Measurements from ENCODE around the gene IGSF11.
"Not testable (repeated sequence)": the region's sequence is repeated elsewhere in the genome, so short reads cannot be mapped to it uniquely, and the experiment has no call there.

The IGSF11 gene

GRCh38 chr3:118988198-118989130 lies 46.2 kb downstream of the IGSF11 start:
- no peak for DNase-seq (ENCODE audit: low spot score)

DNA sequence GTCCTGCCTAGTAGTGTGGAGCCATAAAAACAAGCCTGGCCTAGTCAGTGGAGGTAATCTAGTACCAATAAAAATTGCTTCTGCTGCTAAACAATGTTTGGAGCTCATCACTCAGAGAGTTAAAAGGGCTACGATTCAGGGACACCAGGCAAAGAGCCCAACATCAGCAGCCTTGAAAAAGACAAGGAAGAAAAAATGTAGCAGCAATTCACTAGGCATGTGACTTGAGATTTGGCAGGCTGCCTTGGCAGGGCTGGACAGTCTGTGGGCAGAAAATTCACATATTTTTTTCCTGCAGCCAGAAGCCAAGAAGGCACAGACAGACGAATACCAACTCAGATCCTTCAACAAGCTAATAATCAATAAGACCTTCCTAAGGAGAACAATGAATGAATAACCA lies 47.2 kb downstream of the IGSF11 start:
- DNase-seq (ENCODE audit: low spot score) = no peak

GRCh38 chr3:118986734-118987133 lies 47.9 kb downstream of the IGSF11 start:
- DNase-seq (ENCODE audit: low spot score) = no peak

- no peak for DNase-seq (ENCODE audit: low spot score)
Measured at GRCh38 chr3:118984699-118985098, 49.9 kb downstream of the IGSF11 start.

DNA sequence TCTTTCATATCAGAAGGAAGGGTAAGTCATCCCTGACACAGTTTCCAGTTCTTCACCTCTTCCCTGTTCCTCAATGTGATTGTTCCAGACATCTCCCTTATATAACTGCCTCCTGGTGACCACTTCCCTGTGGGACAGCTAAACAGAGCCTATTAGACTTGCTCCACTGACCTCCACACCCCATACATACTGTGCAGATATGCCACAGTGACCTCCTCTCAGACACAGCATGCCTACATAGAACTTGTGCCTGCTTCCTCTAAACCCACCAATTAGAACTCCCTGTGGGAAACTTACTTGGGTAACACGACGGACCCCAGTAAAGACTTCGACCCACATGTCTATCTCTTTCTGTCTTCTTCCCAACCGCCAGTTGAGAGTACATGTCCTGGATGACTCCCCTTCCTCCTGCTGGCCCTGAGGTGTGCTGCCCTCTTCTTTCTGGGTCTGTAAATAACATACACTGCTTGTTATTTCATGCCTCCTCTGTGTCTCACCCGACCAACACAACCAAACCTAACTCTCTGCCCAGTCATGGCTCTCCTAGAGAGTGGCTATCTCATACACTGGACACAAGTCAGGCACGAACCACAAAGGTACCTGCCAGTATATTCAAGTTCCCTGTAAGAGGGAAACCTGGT lies 53.0 kb downstream of the IGSF11 start:
- DNase-seq (ENCODE audit: low spot score) = no peak

DNA sequence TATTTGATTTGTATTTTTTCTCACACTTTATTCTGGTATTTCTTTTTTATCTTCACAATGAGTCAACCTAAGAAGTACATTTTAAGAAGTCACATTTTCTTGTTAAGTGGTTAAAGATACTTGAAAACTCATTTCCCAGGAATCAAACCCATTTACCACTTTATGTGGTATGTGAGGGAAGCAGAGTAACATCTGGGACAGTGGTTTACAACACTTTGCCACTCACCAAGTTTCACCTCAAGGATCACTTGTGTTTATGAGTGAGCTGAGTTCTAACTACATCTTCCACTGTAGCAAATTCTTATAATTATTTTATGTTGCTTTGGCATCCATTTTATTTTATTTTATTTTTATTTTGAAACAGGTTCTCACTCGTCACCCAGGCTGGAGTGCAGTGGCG lies 53.8 kb downstream of the IGSF11 start:
- DNase-seq (ENCODE audit: low spot score) = no peak

GRCh38 chr3:118978393-118978758 lies 56.3 kb downstream of the IGSF11 start:
- DNase-seq (ENCODE audit: low spot score) = no peak

DNA sequence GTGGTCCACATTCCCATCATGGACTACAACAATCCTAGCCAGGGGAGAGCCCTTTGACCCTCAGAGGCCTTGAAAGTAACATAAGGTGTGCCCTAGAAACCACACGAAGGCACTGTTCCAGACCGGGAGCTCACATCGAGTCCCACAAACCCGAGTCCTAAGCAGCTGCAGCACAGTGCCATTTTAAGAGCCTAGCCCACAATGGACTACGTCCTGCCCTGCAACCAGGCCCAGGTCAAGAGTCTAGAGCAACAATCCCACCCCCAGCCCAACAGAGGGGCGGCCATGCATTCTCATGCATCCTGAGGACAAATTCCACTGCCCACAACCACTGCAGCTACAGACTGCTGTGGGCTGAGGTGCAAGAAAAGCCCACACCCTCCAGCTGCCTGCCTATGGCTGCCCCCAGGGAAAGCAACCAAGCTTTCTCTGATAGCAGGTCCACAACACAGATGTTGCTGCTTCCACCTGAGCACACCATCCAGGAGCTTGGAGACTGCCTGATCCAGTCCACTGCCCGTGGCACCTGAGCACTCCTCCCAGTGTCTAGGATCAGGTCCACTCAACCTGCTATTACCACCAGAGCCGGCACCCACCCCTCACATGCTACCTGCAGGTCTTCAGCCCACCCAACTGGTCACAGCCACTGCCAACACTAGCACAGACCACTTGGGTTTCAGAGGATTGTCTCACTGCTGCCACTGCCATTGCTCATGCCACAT lies 56.8 kb downstream of the IGSF11 start:
- DNase-seq (ENCODE audit: low spot score) = no peak

- DNase-seq (ENCODE audit: low spot score) = no peak
Measured at GRCh38 chr3:118977118-118977517, 57.5 kb downstream of the IGSF11 start.

GRCh38 chr3:118975476-118975875 lies 59.2 kb downstream of the IGSF11 start:
- not testable (repeated sequence) for DNase-seq (ENCODE audit: low spot score)

DNA sequence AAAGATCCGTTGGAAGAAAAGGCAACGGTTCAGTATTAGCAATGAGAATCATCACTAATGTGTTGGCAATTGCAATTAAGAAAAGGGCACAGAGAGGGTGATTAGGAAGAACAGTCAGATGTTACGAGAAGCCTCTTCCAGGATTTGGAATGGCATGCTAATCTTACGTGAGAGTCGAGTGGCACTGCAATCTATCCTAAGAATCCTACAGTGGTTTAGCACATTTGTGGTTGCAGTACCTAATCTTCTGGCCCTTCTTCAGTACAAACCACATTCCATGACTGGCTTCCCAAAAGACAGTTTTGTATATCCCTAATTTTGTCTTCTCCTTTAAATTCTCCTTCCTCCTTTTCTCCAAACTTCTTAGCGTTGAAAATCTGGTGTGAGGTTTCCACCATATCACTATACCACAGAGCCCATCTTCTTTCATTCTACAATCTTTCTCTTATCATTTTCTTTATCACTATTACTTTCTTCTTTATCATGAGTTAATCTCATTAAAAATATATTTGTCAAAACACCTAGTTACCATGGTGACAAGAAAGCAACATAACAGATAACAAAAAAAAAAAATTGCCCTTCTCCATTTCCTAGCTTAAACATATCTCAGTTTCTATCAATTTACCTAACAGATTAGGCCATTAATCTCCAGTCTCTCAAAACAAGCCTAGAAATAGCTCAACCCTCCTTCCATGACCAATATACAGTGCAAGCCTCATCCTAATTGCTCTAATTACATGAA lies 60.1 kb downstream of the IGSF11 start:
- DNase-seq (ENCODE audit: low spot score) = no peak

DNA sequence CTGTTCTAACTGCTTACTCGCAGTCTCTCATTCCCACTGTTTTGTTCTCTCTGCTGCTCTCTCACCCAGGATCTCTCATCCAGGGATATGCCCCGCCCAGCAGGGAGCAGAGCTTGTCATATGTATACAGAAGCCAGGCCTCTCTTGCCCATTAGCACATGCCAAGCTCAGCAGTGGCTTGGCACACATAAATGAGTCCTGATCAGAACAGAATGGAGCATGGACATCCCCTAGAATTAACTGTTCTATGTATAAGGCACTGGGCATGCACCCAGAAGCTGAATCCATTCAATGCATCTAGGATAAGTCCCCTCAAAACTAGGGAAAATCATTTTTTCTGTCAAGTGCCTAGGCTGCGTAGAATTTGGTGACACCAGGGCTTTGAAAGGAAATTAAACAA lies 61.6 kb downstream of the IGSF11 start:
- DNase-seq (ENCODE audit: low spot score) = no peak

DNA sequence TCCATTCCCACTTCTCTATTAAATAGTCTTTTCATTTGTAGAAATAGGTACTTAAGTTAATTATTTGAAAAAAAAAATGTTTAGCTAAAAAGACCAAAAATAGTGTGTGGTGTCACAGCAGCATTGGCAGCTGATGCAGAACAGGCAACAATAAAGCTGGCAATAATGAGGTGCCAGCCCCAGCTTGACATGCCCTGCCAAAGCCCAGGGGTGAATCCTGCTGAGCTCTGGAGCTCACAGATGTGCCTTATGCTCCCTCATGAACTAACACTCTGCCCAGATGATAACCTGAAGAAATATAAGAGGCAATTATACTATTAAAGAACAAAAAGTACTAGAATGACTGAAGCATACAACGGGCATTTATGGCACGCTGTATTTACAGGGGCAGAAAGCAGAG lies 63.8 kb downstream of the IGSF11 start:
- DNase-seq (ENCODE audit: low spot score) = no peak

DNA sequence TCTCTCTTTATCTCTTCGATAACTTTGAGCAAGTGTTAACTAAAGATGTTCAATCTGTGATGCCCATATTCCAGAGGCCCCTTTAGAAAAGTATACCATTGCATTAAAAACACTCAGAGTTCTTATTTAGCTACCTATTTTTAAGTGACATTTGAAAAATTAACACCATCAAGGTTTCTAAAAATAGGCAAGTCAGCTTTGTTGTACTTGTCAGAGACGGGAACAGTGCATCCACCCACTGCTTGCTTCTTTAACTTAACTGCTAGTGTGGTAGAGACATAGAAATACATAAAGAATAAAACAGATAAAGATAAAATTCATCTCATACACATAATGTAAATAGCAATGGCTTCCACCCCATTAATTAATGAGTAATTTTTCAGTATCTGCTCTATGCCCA lies 66.0 kb downstream of the IGSF11 start:
- no peak for DNase-seq (ENCODE audit: low spot score)

DNA sequence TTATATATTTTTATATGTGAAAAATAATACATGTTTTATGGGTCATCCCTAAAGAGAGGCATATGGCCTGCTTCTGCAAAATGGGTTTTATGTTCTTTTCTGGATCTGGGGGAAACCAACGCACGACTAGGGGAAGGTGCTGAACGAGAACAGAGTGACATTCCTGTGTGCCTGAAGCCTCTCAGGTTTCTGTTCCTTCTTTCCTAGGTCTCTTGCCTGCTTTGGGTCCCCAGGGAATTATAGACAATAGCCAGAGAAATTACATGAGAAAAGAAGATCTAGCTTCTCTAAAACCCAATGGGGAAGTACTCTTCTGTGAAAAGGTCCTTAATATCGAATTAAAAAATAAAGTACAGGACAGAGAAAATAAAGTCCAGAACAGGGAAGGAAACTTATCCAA lies 66.5 kb downstream of the IGSF11 start:
- DNase-seq (ENCODE audit: low spot score) = peak; percentile 63

- DNase-seq (ENCODE audit: low spot score) = no peak
Measured at GRCh38 chr3:118966700-118967099, 67.9 kb downstream of the IGSF11 start.

DNA sequence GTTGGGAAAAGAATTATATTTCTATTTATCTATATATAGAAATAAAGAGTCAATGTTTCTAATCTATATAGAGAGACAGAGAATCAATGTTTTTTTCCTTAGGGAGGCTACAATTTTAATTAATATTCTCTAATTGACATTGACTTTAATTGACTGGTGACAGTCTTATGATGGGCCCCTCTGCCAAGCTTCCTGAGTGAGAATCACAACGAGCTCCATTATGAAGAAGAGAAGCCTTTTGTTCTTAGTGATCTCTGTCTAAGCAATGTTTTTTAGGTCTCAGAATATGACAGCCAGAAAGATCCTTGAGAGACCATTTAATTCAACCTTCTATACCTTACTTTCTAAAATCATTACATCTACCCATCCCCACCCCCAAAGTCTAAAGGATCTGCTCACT lies 70.9 kb downstream of the IGSF11 start:
- DNase-seq (ENCODE audit: low spot score) = no peak

DNA sequence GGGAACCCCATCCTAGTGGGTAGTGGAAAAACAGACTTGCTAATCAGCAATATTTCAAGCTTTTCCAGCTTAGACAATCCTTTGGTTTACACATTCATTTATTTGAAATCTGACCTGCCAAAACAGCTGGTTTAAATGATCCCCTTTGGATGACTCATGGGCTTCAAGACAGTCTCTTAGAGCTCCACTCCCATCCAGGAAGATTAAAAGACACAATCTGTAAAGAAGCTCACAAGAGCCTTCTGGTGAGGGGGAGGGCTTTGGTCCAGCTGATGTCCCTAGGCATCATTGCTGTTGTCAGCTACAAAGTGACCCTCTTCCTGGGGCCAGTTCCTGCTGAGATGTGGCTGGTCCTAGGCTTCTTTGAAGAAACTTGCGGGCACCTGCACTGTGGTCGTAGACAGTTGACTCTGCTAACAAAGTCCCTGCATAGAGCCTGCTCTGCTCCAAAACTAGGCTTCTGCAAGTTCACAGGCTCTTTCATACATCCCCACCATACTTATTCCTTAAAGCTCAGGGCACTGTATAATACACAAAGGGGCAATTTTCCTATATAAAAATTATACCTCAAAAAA lies 73.7 kb downstream of the IGSF11 start:
- no peak for DNase-seq (ENCODE audit: low spot score)

DNA sequence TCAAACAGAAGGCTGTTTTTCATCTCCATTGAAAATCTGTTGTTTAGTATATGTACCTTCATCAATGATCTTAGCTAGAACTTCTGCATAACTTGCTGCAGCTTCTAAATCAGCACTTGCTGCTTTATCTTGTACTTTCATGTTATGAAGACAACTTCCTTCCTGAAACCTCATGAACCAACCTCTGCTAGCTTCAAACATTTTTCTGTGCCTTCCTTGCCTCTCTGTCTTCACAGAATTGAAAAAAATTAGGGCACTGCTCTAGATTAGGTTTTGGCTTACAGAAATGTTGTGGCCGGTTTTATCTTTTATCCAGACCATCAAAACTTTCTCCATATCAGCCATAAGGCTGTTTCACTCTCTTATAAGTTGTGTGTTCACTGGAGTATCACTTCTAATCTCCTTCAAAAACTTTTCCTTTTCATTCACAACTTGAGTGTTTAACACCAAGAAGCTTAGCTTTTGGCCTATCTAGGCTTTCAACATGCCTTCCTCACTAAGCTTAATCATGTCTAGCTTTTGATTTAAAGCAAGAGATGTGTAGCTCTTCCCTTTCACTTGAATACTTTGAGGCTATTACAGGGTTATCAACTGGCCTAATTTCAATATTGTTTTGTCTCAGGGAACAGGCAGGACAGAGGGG lies 78.6 kb downstream of the IGSF11 start:
- DNase-seq (ENCODE audit: low spot score) = no peak

DNA sequence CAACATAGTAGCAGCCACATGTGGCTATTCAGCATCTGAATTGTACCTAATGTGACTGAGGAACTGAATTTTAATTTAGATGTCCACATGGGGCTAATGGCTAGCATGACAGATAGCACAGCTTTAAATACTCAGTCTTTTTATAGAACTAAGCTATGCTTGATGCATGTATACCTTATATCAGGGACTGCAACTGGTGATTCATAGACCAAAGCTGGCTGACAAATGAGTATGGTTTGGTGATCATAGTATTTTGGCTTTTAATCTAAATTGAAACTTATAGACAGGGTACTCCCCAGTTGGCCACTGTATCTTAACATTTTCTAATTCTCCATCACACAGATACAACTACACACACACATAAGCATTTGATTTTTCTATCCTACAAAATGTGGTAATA lies 83.6 kb downstream of the IGSF11 start:
- DNase-seq (ENCODE audit: low spot score) = no peak

DNA sequence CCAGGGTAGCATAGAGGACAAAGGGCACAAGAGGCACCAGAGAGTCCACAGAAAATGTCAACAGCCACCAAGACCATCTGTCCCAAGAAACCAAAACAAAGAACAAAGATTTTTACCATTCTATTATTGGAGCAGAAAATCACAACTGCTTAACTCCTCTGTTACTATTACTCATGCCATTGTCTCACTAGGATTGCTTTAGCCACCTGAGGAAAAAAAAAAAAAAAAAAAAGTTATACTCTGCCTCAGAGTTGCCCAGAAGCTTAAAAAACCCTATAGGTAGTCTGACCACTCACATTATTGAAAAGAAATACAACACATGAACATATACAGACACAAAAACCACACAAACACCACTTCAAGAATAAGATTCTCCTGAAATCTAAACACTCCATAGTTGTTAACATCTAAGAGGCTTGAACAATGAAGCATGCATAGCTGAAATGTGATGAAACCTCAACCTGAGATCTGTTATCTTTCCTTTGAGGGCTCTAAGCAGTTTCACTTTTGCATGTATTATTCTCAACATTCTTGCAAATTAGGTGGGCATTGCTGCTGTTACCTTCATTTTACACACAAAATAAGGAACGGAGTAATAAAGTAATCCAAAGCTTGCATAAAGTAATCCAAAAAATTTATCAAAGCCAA lies 85.4 kb downstream of the IGSF11 start:
- no peak for DNase-seq (ENCODE audit: low spot score)
